ENCODE data around the gene AKR7A2.

- no peak for TF ChIP-seq POLR2A (IDR thresholded peaks at IDR 0.05)
- TF ChIP-seq CTCF (IDR thresholded peaks at IDR 0.05) = no peak
- TF ChIP-seq POLR2AphosphoS5 (IDR thresholded peaks at IDR 0.05; ENCODE audit: insufficient read depth in 1 of 2, low read depth in 1 of 2) = no peak
Observed at GRCh38 chr1:19258353-19258752, 53.6 kb downstream of the AKR7A2 start.

All from vagina (tissue), 2 donors.